IMR-90 (cell line): ENCODE results near the gene FYB2. TPM values are rescaled to one million over a fixed set of nuclear protein-coding genes. Genes with fewer than 3 reads are reported as not detected.

Source experiments
- ATAC-seq: fragments of 200-7000 bp; cut with Tn5 transposase; 2 replicates; pipeline ENCODE4 v1.9.1; 2020; ENCODE audit warnings: low read depth, mild to moderate bottlenecking, moderate library complexity
- BruUV-seq: library from RNA; stranded (reverse); fragments of 400-500 nt; replicated peaks from 2 replicates; lab custom pipeline; 2021; lab: Mats Ljungman, UMichigan
- CTCF ChIA-PET: fragments of 300-600 bp; formaldehyde crosslinking; extraction: SDS; loops from one replicate; lab custom pipeline; 2021; ENCODE audit warnings: antibody characterized with exemption; lab: Yijun Ruan, JAX
- POLR2A ChIA-PET: fragments of 300-600 bp; sonication (Branson Sonifier 250); formaldehyde crosslinking; loops from one replicate; lab custom pipeline; 2022; ENCODE audit warnings: antibody characterized with exemption; ENCODE audit not compliant: unreplicated experiment; lab: Charles Lee
- DNase-seq: peaks from one replicate; pipeline ENCODE4 v3.0.0; 2013
- H2AFZ ChIP-seq: replicated peaks from 2 replicates; pipeline ENCODE3; 2013; ENCODE audit warnings: low read length, mild to moderate bottlenecking; ENCODE audit not compliant: poor library complexity
- H2AK5ac ChIP-seq: 2 replicates; pipeline ENCODE4 v1.6.1; 2013; ENCODE audit warnings: low read depth, low read length, inconsistent platforms
- H2AK9ac ChIP-seq: replicated peaks from 2 replicates; pipeline ENCODE3; 2013; ENCODE audit warnings: mild to moderate bottlenecking, low read depth, low read length, moderate library complexity; ENCODE audit not compliant: poor library complexity
- H2BK120ac ChIP-seq: 2 replicates; pipeline ENCODE4 v1.6.1; 2013; ENCODE audit warnings: low read depth, low read length, inconsistent platforms
- H2BK15ac ChIP-seq: 3 replicates; pipeline ENCODE4 v1.6.1; 2013; ENCODE audit warnings: low read depth, low read length, inconsistent platforms
- H2BK20ac ChIP-seq: 2 replicates; pipeline ENCODE4 v1.6.1; 2013; ENCODE audit warnings: low read depth, mild to moderate bottlenecking, inconsistent platforms, low read length, moderate library complexity
- H2BK5ac ChIP-seq: 2 replicates; pipeline ENCODE4 v1.6.1; 2013; ENCODE audit warnings: mild to moderate bottlenecking, low read depth, low read length, inconsistent platforms; ENCODE audit not compliant: poor library complexity, severe bottlenecking
- H3K14ac ChIP-seq: replicated peaks from 2 replicates; pipeline ENCODE4 v1.6.1; 2013; ENCODE audit warnings: low read depth, low read length, inconsistent platforms
- H3K18ac ChIP-seq: 2 replicates; pipeline ENCODE4 v1.6.1; 2013; ENCODE audit warnings: low read depth, low read length, control low read depth
- H3K23ac ChIP-seq: 2 replicates; pipeline ENCODE4 v1.6.1; 2013; ENCODE audit warnings: low read depth, low read length, inconsistent platforms
- H3K27ac ChIP-seq: 2 replicates; pipeline ENCODE4 v1.5.1; 2013; ENCODE audit warnings: mild to moderate bottlenecking, control low read depth, low read length; ENCODE audit not compliant: insufficient read depth
- H3K27me3 ChIP-seq: 2 replicates; pipeline ENCODE4 v1.6.1; 2013; ENCODE audit warnings: low read length; ENCODE audit not compliant: control insufficient read depth, insufficient read depth
- H3K36me3 ChIP-seq: 2 replicates; pipeline ENCODE4 v1.6.1; 2013; ENCODE audit warnings: low read length, mixed read lengths; ENCODE audit not compliant: control insufficient read depth, insufficient read depth
- H3K4ac ChIP-seq: 2 replicates; pipeline ENCODE4 v1.6.1; 2013; ENCODE audit warnings: low read depth, low read length, inconsistent platforms
- H3K4me1 ChIP-seq: 2 replicates; pipeline ENCODE4 v1.6.1; 2013; ENCODE audit warnings: low read length, mixed read lengths; ENCODE audit not compliant: control insufficient read depth, insufficient read depth
- H3K4me2 ChIP-seq: 2 replicates; pipeline ENCODE4 v1.6.1; 2013; ENCODE audit warnings: low read depth, mild to moderate bottlenecking, control low read depth, low read length, moderate library complexity
- H3K4me3 ChIP-seq: 2 replicates; pipeline ENCODE4 v1.5.1; 2013; ENCODE audit warnings: low read depth, mild to moderate bottlenecking, control low read depth, low read length, moderate library complexity; ENCODE audit not compliant: insufficient read depth
- H3K56ac ChIP-seq: 2 replicates; pipeline ENCODE4 v1.6.1; 2013; ENCODE audit warnings: low read length, inconsistent platforms; ENCODE audit not compliant: insufficient read depth; ENCODE audit errors: extremely low read depth
- H3K79me1 ChIP-seq, 2 experiments: 2 replicates each; pipeline ENCODE4 v1.6.1; 2013; ENCODE audit warnings: low read length in 2 of 2, inconsistent platforms in 1 of 2, low read depth in 1 of 2
- H3K9ac ChIP-seq: 2 replicates; pipeline ENCODE4 v1.6.1; 2013; ENCODE audit warnings: low read depth, low read length, control low read depth
- H3K9me1 ChIP-seq: 2 replicates; pipeline ENCODE4 v1.6.1; 2013; ENCODE audit warnings: low read length, inconsistent platforms; ENCODE audit not compliant: insufficient read depth
- H3K9me3 ChIP-seq: 2 replicates; pipeline ENCODE4 v1.6.1; 2013; ENCODE audit warnings: low read length; ENCODE audit not compliant: control insufficient read depth, insufficient read depth
- H4K20me1 ChIP-seq: 2 replicates; pipeline ENCODE4 v1.6.1; 2013; ENCODE audit warnings: low read length, inconsistent platforms; ENCODE audit not compliant: insufficient read depth
- H4K5ac ChIP-seq: 2 replicates; pipeline ENCODE4 v1.6.1; 2013; ENCODE audit warnings: mild to moderate bottlenecking, low read depth, low read length, control low read depth
- H4K8ac ChIP-seq, 2 experiments: 2 replicates each; pipeline ENCODE4 v1.6.1; 2013; ENCODE audit warnings: low read depth in 2 of 2, low read length in 2 of 2, control low read depth in 1 of 2, inconsistent platforms in 1 of 2
- H4K91ac ChIP-seq: 2 replicates; pipeline ENCODE4 v1.6.1; 2013; ENCODE audit warnings: low read depth, low read length, inconsistent platforms; ENCODE audit not compliant: insufficient read depth
- BHLHE40 ChIP-seq: fragments of 150-350 bp; IDR thresholded peaks from 2 replicates; pipeline ENCODE4 v1.6.1; 2016; ENCODE audit warnings: mild to moderate bottlenecking, low read depth, low read length
- CEBPB ChIP-seq: IDR thresholded peaks from 2 replicates; pipeline ENCODE4 v1.6.1; 2012; ENCODE audit warnings: low read depth, low read length, improper control_type of control experiment
- CHD1 ChIP-seq: IDR thresholded peaks from 2 replicates; pipeline ENCODE4 v1.6.1; 2012; ENCODE audit warnings: low read depth, low read length, improper control_type of control experiment
- CTCF ChIP-seq: conservative IDR thresholded peaks from 2 replicates; pipeline ENCODE4 v1.5.1; 2012; ENCODE audit warnings: mild to moderate bottlenecking, low read depth, low read length, improper control_type of control experiment
- ELK1 ChIP-seq: fragments of 150-350 bp; IDR thresholded peaks from 2 replicates; pipeline ENCODE4 v1.6.1; 2016; ENCODE audit warnings: low read depth, mild to moderate bottlenecking, low read length, moderate library complexity, borderline replicate concordance
- FOS ChIP-seq: fragments of 150-350 bp; IDR thresholded peaks from 2 replicates; pipeline ENCODE4 v1.6.1; 2016; ENCODE audit warnings: low read depth, low read length
- MAFK ChIP-seq: IDR thresholded peaks from 2 replicates; pipeline ENCODE4 v1.6.1; 2012; ENCODE audit warnings: low read depth, low read length, improper control_type of control experiment
- MAZ ChIP-seq: IDR thresholded peaks from 2 replicates; pipeline ENCODE4 v1.6.1; 2012; ENCODE audit warnings: low read depth, mild to moderate bottlenecking, low read length, improper control_type of control experiment, moderate library complexity, borderline replicate concordance
- MXI1 ChIP-seq: IDR thresholded peaks from 2 replicates; pipeline ENCODE4 v1.6.1; 2012; ENCODE audit warnings: low read depth, mild to moderate bottlenecking, low read length, moderate library complexity, borderline replicate concordance
- NFE2L2 ChIP-seq: fragments of 150-350 bp; IDR thresholded peaks from 2 replicates; pipeline ENCODE4 v1.6.1; 2016; ENCODE audit warnings: low read depth, mild to moderate bottlenecking, low read length
- POLR2A ChIP-seq: IDR thresholded peaks from 2 replicates; pipeline ENCODE4 v1.6.1; 2012; ENCODE audit warnings: mild to moderate bottlenecking, low read depth, low read length
- RAD21 ChIP-seq: IDR thresholded peaks from 2 replicates; pipeline ENCODE4 v1.6.1; 2012; ENCODE audit warnings: low read length, improper control_type of control experiment
- RCOR1 ChIP-seq: IDR thresholded peaks from 2 replicates; pipeline ENCODE4 v1.6.1; 2012; ENCODE audit warnings: mild to moderate bottlenecking, low read length, improper control_type of control experiment; ENCODE audit not compliant: insufficient replicate concordance
- RFX5 ChIP-seq: IDR thresholded peaks from 2 replicates; pipeline ENCODE4 v1.8.0; 2012; ENCODE audit warnings: low read depth, mild to moderate bottlenecking, low read length, moderate library complexity
- SMC3 ChIP-seq: fragments of 150-350 bp; IDR thresholded peaks from 2 replicates; pipeline ENCODE4 v1.6.1; 2016; ENCODE audit warnings: low read depth, mild to moderate bottlenecking, antibody characterized with exemption, low read length, moderate library complexity
- USF2 ChIP-seq: fragments of 150-350 bp; IDR thresholded peaks from 2 replicates; pipeline ENCODE4 v1.6.1; 2017; ENCODE audit warnings: mild to moderate bottlenecking, antibody characterized with exemption, low read length, low read depth
- WGBS, 2 experiments: methylation state at CpG; one replicate each; pipeline versions ENCODE4 v1.1.5 to v1.1.7; 2013; ENCODE audit warnings: missing lambda C conversion rate in 2 of 2; ENCODE audit not compliant: insufficient read length in 1 of 2; ENCODE audit errors: extremely low coverage in 2 of 2; 5-methylcytosine and 5-hydroxymethylcytosine counted together
- dilution Hi-C: fragments of 300-500 bp; cut with HindIII; formaldehyde crosslinking; loops from one replicate; pipeline ENCODE4 v1.14.3; 2018; ENCODE audit warnings: low sequenced_read_pairs; ENCODE audit not compliant: unreplicated experiment
- in situ Hi-C: fragments of 300-500 bp; cut with MboI; formaldehyde crosslinking; loops from 3 replicates; pipeline ENCODE4 v1.14.3; 2019; ENCODE audit warnings: low sequenced_read_pairs, inconsistent platforms, mixed read lengths
- intact Hi-C: fragments of 100-400 bp; cut with micrococcal nuclease; formaldehyde crosslinking; loops from 2 replicates; pipeline ENCODE4 v1.10.0; 2022
- polyA plus RNA-seq, 3 experiments: library from polyadenylated mRNA; depleted of rRNA; stranded (reverse); fragments of >200 nt; gene quantifications; 2 replicates each; pipeline ENCODE4 v1.2.3, GENCODE V29; 2012; ENCODE audit warnings: low replicate concordance in 1 of 3
- total RNA-seq: library from RNA; depleted of rRNA; stranded (reverse); fragments of >200 nt; gene quantifications from 2 replicates; pipeline ENCODE4 v1.2.3, GENCODE V29; 2012

FYB2 gene
- total and polyA plus RNA-seq, 2 of the 4 experiments (the other 2 are of a cell fraction): under 0.01 TPM; not detected in 1

GRCh38 chr1:56806804-56807203, 12.4 kb downstream of the FYB2 start:
- Histone ChIP-seq H3K9me1 (no peaks in the 10 kb centered on the region), H4K20me1 (no peaks in the 10 kb centered on the region), H3K4me2 (no peak overlapping the region), H3K4me1 (no peaks in the 10 kb centered on the region), H3K9ac (no peak overlapping the region), H3K9me3 (no peaks in the 10 kb centered on the region), H2BK120ac (no peak overlapping the region), H3K14ac (no peak overlapping the region), H3K18ac (no peak overlapping the region), H4K5ac (no peak overlapping the region), H2BK15ac (no peak overlapping the region), H3K4ac (no peak overlapping the region), H4K8ac (no peak overlapping the region), H3K56ac (no peak overlapping the region), H2AK5ac (no peak overlapping the region), H3K23ac (no peak overlapping the region), H3K27me3 (peaks cover 6% of the 10 kb centered on the region; the same call in 1 of the 2 replicates), H4K91ac (no peak overlapping the region), H3K36me3 (no peaks in the 10 kb centered on the region), H3K27ac (no peak overlapping the region), H3K79me1 (no peaks in the 10 kb centered on the region), H2BK5ac (no peak overlapping the region), H2AK9ac (no peak overlapping the region), H3K4me3 (no peak overlapping the region), H2AFZ (no peak overlapping the region), H2BK20ac (no peak overlapping the region)
- no peak for ATAC-seq
- TF ChIP-seq FOS: no peak
- no peak for TF ChIP-seq ELK1
- no peak for TF ChIP-seq RCOR1
- no peak for TF ChIP-seq POLR2A
- no peak for TF ChIP-seq CHD1
- no peak for TF ChIP-seq MAZ
- no peak for TF ChIP-seq USF2
- no peak for TF ChIP-seq RAD21
- TF ChIP-seq BHLHE40: no peak
- TF ChIP-seq RFX5: no peak
- no peak for TF ChIP-seq MAFK
- TF ChIP-seq CTCF: no peak
- TF ChIP-seq MXI1: no peak
- TF ChIP-seq NFE2L2: no peak
- no peak for TF ChIP-seq CEBPB
- no peak for TF ChIP-seq SMC3
- 14% methylated on average over 1 of the region's 3 CpGs; no CpG with 5 or more reads in 1 of the 2 experiments for WGBS, 2 experiments
- dilution Hi-C loops: no loop called here
- in situ Hi-C loops: loop anchor here (25.0 kb wide), 1 partner anchor 1295 kb away; no protein-coding TSS in a partner anchor
- no peak for DNase-seq
- POLR2A ChIA-PET: no interaction called here
- CTCF ChIA-PET: no interaction called here
- intact Hi-C loops: loop anchor here (5.0 kb wide), 1 partner anchor 160 kb away; the partner anchor contains the start of gene PRKAA2
- BruUV-seq: no TSS peak
